K562 (cell line): ENCODE results near the gene LCA5L. TPM values are rescaled to one million over a fixed set of nuclear protein-coding genes. Genes with fewer than 3 reads are reported as not detected.
A peak's percentile ranks its signal among the peaks of the same experiment; 100 is the strongest.

ENCODE experiments used
- ATAC-seq: fragments of 200-7000 bp; cut with Tn5 transposase; 3 replicates; pipeline ENCODE4 v1.9.1; 2020; ENCODE audit warnings: moderate library complexity
- BruUV-seq: library from RNA; stranded (reverse); fragments of 400-500 nt; replicated peaks from 2 replicates; lab custom pipeline; 2021; lab: Mats Ljungman, UMichigan
- CTCF ChIA-PET: fragments of 300-600 bp; formaldehyde crosslinking; extraction: SDS; loops from one replicate; lab custom pipeline; 2021; ENCODE audit warnings: low intra/inter-chr PET ratio; lab: Yijun Ruan, JAX
- POLR2A ChIA-PET: fragments of 300-600, 350-650 bp; sonication (Branson Sonifier 250); formaldehyde crosslinking; extraction: SDS; loops from one replicate; lab custom pipeline; 2021; ENCODE audit warnings: antibody characterized with exemption, inconsistent platforms; lab: Yijun Ruan, JAX
- DNase-seq, 4 experiments: peaks; one replicate each; pipeline versions ENCODE4 v3.0.0 to v3.0.0-alpha.2; 2011 to 2018; ENCODE audit warnings: low spot score in 3 of 4, mixed read lengths in 3 of 4; ENCODE audit errors: extremely low read depth in 1 of 4
- FAIRE-seq: peaks from 2 replicates; lab custom pipeline; 2011; peaks lifted over from hg19 to GRCh38; lab: Jason Lieb, UNC
- H2AFZ ChIP-seq: 2 replicates; pipeline ENCODE4 v1.6.0; 2011; ENCODE audit warnings: low read depth, low read length, control low read depth, inconsistent platforms
- H3K27ac ChIP-seq: fragments of 200-600 bp; 3 replicates; pipeline ENCODE4 v1.8.0; 2011; ENCODE audit warnings: low read depth, mild to moderate bottlenecking, control low read depth, inconsistent platforms, low read length, moderate library complexity, mixed read lengths; ENCODE audit errors: extremely low read depth
- H3K27me3 ChIP-seq, 2 experiments: fragments of 300-600 bp in 1 of 2; 2 replicates in 1 of 2; 3 replicates in 1 of 2; pipeline versions ENCODE4 v1.6.0 to v1.8.0; 2011; ENCODE audit warnings: inconsistent platforms in 2 of 2, low read length in 2 of 2, mild to moderate bottlenecking in 1 of 2, mixed read lengths in 1 of 2, moderate library complexity in 1 of 2; ENCODE audit not compliant: control insufficient read depth in 2 of 2, insufficient read depth in 2 of 2
- H3K36me3 ChIP-seq: fragments of 300-600 bp; 3 replicates; pipeline ENCODE4 v1.8.0; 2011; ENCODE audit warnings: mild to moderate bottlenecking, low read length, inconsistent platforms; ENCODE audit not compliant: control insufficient read depth, insufficient read depth
- H3K4me1 ChIP-seq, 2 experiments: fragments of 200-600 bp in 1 of 2; replicated peaks in 1 of 2; 2 replicates in 1 of 2; 3 replicates in 1 of 2; pipeline versions ENCODE4 v1.5.1 to v1.8.0; 2011; ENCODE audit warnings: inconsistent platforms in 2 of 2, low read length in 2 of 2, mild to moderate bottlenecking in 1 of 2, mixed read lengths in 1 of 2, moderate library complexity in 1 of 2; ENCODE audit not compliant: control insufficient read depth in 2 of 2, insufficient read depth in 2 of 2
- H3K4me2 ChIP-seq: 2 replicates; pipeline ENCODE4 v1.6.1; 2011; ENCODE audit warnings: low read length, control low read depth, inconsistent platforms, mixed read lengths; ENCODE audit not compliant: insufficient read depth
- H3K4me3 ChIP-seq: fragments of 200-600 bp; sonication (generic), shearing (Covaris generic); 2 replicates; pipeline ENCODE4 v1.5.1; 2016; ENCODE audit warnings: control low read depth, inconsistent platforms
- H3K79me2 ChIP-seq: fragments of 200-600 bp; 3 replicates; pipeline ENCODE4 v1.8.0; 2011; ENCODE audit warnings: low read length, inconsistent platforms; ENCODE audit not compliant: control insufficient read depth, insufficient read depth
- H3K9ac ChIP-seq, 2 experiments: 2 replicates each; pipeline versions ENCODE4 v1.6.0 to v1.6.1; 2011; ENCODE audit warnings: low read depth in 2 of 2, low read length in 2 of 2, control low read depth in 1 of 2, inconsistent platforms in 1 of 2, mild to moderate bottlenecking in 1 of 2, mixed read lengths in 1 of 2; ENCODE audit not compliant: insufficient read depth in 1 of 2
- H3K9me1 ChIP-seq: one replicate; pipeline ENCODE4 v1.6.0; 2011; ENCODE audit warnings: inconsistent platforms, mild to moderate bottlenecking, low read length, moderate library complexity; ENCODE audit not compliant: control insufficient read depth, insufficient read depth
- H3K9me3 ChIP-seq: replicated peaks from 2 replicates; pipeline ENCODE4 v1.5.1; 2011; ENCODE audit warnings: low read depth, low read length, inconsistent platforms; ENCODE audit not compliant: control insufficient read depth, insufficient read depth
- H4K20me1 ChIP-seq: replicated peaks from 2 replicates; pipeline ENCODE4 v1.6.1; 2011; ENCODE audit warnings: low read length, inconsistent platforms, mixed read lengths; ENCODE audit not compliant: control insufficient read depth, insufficient read depth
- CBX2 ChIP-seq: fragments of 200-600 bp; sonication (generic); IDR thresholded peaks from one replicate; pipeline ENCODE4 v1.6.1; 2012; ENCODE audit warnings: mild to moderate bottlenecking, low read length, inconsistent platforms; ENCODE audit not compliant: insufficient read depth, poor library complexity, severe bottlenecking
- CREM ChIP-seq: IDR thresholded peaks from 2 replicates; pipeline ENCODE4 v1.6.1; 2014; ENCODE audit warnings: antibody characterized with exemption, low read depth
- POLR2A ChIP-seq: fragments of 450-650 bp; conservative IDR thresholded peaks from 2 replicates; pipeline ENCODE4 v1.6.1; 2016
- POLR2AphosphoS5 ChIP-seq: IDR thresholded peaks from 2 replicates; pipeline ENCODE4 v1.6.1; 2011; ENCODE audit warnings: mild to moderate bottlenecking, low read depth, low read length, moderate library complexity; ENCODE audit not compliant: control insufficient read depth, insufficient read depth
- TARDBP ChIP-seq: fragments of 450-650 bp; IDR thresholded peaks from 2 replicates; pipeline ENCODE4 v1.6.1; 2016
- ZNF324 ChIP-seq: fragments of 250-450 bp; sonication (Bioruptor Pico); IDR thresholded peaks from 2 replicates; pipeline ENCODE4 v1.4.0; 2020; ENCODE audit warnings: mild to moderate bottlenecking
- WGBS: fragments of 100-300 bp; shearing (Covaris generic); methylation state at CpG from one replicate; pipeline ENCODE4 v1.1.6; 2016; ENCODE audit warnings: low coverage, mixed read lengths; ENCODE audit not compliant: insufficient coverage; ENCODE audit errors: missing lambda C conversion rate; 5-methylcytosine and 5-hydroxymethylcytosine counted together
- in situ Hi-C: fragments of 300-500 bp; cut with MboI; formaldehyde crosslinking; loops from 4 replicates; pipeline ENCODE4 v1.15.0; 2018; ENCODE audit warnings: inconsistent platforms, mixed read lengths
- intact Hi-C: fragments of 100-400 bp; cut with micrococcal nuclease; formaldehyde crosslinking; loops from 2 replicates; pipeline ENCODE4 v1.14.2; 2022
- polyA plus RNA-seq, 8 experiments: library from polyadenylated mRNA; depleted of rRNA in 4 of 8; stranded (reverse) in 5 of 8; unstranded in 3 of 8; fragments of >200 nt; fragmentation: Nextera tagmentation in 2 of 8; fragmentation: Illumina TruSeq in 1 of 8; extraction: Ambion mirVana in 2 of 8; extraction: Trizol in 1 of 8; gene quantifications; 2 replicates each; pipeline versions ENCODE4 v1.2.1 to v1.2.3, GENCODE V29; 2011 to 2014; ENCODE audit warnings: inconsistent platforms in 1 of 8, missing spikeins in 1 of 8
- total RNA-seq, 7 experiments: library from RNA; depleted of rRNA in 6 of 7; stranded (reverse); fragments of >200 nt in 6 of 7; fragmentation: Illumina TruSeq in 2 of 7; extraction: Trizol in 2 of 7; gene quantifications; 2 replicates each; pipeline versions ENCODE4 v1.2.1 to v1.2.3, GENCODE V29; 2011 to 2021; ENCODE audit warnings: low replicate concordance in 1 of 7
- TF ChIP-seq, protein P1 (sequence below): fragments of 450-650 bp; formaldehyde crosslinking; conservative IDR thresholded peaks from 2 replicates; pipeline ENCODE4 v1.4.0; 2022; ENCODE audit warnings: mild to moderate bottlenecking, missing genetic modification characterization
- TF ChIP-seq, protein P2 (sequence below), 3 experiments: fragments of 200-800 bp in 1 of 3; sonication (Bioruptor generic) in 1 of 3; sonication (generic) in 1 of 3; formaldehyde crosslinking in 1 of 3; IDR thresholded peaks; 2 replicates each; pipeline versions ENCODE4 v1.6.1 to v1.8.0; 2016 to 2022; ENCODE audit warnings: mild to moderate bottlenecking in 2 of 3, missing compliant biosample characterization in 2 of 3, missing genetic modification characterization in 2 of 3, missing genetic modification reagents in 1 of 3
- TF ChIP-seq, protein P3 (sequence below): IDR thresholded peaks from 3 replicates; pipeline ENCODE4 v1.6.1; 2011; ENCODE audit warnings: borderline replicate concordance, mild to moderate bottlenecking, moderate library complexity; ENCODE audit not compliant: insufficient read length; ENCODE audit errors: extremely low read depth

LCA5L gene
- total and polyA plus RNA-seq, 9 of the 15 experiments (the other 6 are each of a cell fraction or from before 2014, with no cell fraction given) = 1.8 to 4.9 (median 3.8) TPM

DNA sequence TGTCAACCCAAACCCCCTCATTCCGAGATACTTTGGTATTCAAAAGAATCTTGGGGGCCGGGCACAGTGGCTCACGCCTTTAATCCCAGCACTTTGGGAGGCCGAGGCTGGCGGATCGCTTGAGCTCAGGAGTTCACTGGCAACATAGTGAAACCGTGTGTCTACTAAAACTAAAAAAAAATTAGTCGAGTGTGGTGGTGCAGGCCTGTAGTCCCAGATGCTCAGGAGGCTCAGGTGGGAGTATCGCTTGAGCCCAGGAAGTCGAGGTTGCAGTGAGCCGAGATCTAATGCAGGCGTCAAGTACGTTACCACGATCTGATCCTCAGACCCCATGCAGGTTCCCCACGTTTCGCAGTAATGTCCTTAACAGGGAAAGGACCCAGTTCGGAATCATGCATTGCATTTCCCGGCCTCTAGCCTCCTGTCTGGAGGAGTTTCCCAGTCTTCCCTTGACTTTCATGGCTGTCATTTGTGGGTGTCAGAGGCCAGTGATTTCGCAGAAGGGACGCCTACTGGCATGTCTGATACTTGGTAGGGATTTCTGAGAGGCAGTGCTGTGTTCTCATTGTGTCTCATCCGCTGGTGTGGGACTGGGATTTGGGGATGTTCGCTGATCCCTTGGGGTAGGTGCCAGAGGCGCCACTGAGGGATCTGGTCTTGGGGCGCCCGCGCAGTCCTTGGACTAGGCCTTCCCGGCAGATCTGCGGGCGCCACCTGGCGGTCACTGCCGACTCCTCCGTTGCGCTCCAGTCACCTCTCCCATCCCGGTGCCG is 57.4 kb downstream of the LCA5L start (continued):
- TF ChIP-seq, protein P1, sequence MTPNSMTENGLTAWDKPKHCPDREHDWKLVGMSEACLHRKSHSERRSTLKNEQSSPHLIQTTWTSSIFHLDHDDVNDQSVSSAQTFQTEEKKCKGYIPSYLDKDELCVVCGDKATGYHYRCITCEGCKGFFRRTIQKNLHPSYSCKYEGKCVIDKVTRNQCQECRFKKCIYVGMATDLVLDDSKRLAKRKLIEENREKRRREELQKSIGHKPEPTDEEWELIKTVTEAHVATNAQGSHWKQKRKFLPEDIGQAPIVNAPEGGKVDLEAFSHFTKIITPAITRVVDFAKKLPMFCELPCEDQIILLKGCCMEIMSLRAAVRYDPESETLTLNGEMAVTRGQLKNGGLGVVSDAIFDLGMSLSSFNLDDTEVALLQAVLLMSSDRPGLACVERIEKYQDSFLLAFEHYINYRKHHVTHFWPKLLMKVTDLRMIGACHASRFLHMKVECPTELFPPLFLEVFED (CRISPR knock-in tag) = peak; percentile 62; the same call in 1 of the 2 replicates

DNA sequence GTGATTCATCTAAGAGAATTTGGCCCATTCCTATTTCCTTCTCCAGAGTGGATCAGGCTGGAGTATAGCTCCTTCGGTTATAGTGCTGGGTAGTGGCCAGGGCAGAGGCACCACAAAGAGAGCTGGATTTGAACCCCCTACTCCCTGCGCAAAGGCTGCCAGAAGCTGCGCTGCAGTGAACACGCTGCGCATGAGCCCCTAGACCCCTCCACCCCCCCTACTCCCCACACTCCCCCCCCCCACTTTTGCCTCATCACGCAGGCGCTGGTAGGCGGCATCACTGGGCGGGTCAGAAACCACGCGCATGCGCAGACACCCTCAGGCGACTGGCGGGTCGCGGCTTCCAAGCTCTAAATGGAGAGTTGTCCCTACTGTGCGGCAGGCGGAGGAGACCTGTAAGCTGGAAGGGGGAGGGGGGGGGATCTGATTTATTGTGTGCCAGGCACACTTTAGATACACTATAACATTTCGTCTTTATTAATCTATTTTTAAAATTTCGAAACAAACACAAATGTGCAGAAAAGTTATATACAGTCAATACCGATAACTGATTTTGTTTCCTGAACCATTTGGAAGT is 58.0 kb downstream of the LCA5L start:
- H4K20me1 ChIP-seq = no peaks in the 10 kb centered on the region; the same call in 1 of the 2 replicates
- peak; percentile 85 for ATAC-seq
- H3K4me1 ChIP-seq = peaks cover 13 to 34% of the 10 kb centered on the region in 2 experiments
- peak; percentile 98 to 100 (median 99) for DNase-seq
- peak overlapping the region; percentile 90 for H3K4me2 ChIP-seq
- H3K4me3 ChIP-seq = peak overlapping the region; percentile 45
- H2AFZ ChIP-seq = peak overlapping the region; percentile 88
- in situ Hi-C loops = loop anchor here (5.0 kb wide), 2 partner anchors 50 to 70 kb away; no protein-coding TSS in a partner anchor
- no peaks in the 10 kb centered on the region for H3K9me3 ChIP-seq
- no peaks in the 10 kb centered on the region for H3K27me3 ChIP-seq
- BruUV-seq = no TSS peak
- H3K79me2 ChIP-seq = peaks cover 41% of the 10 kb centered on the region
- WGBS = 1% methylated on average over 18 of the region's 21 CpGs
- peaks cover 24% of the 10 kb centered on the region for H3K36me3 ChIP-seq
- H3K9me1 ChIP-seq = no peaks in the 10 kb centered on the region
- H3K27ac ChIP-seq = peak overlapping the region; percentile 72
- peak overlapping the region; percentile 75 to 89 for H3K9ac ChIP-seq
- intact Hi-C loops = loop anchor here (1.0 to 5.0 kb wide), 6 partner anchors 15 to 205 kb away; partner anchors contain the start of genes BRWD1 and PSMG1
- CTCF ChIA-PET = interaction anchor here (0.8 to 2.1 kb wide), 3 partner anchors 39 to 74 kb away, joined by 3 to 14 read pairs (median 3); partner anchors contain the start of gene BRWD1
- POLR2A ChIA-PET = interaction anchor here (0.6 to 1.9 kb wide), 30 partner anchors 10 to 238 kb away, joined by 3 to 15 read pairs (median 4); partner anchors contain the start of genes HMGN1 and PSMG1
- peak; percentile 90 for FAIRE-seq
- TF ChIP-seq, protein P2, sequence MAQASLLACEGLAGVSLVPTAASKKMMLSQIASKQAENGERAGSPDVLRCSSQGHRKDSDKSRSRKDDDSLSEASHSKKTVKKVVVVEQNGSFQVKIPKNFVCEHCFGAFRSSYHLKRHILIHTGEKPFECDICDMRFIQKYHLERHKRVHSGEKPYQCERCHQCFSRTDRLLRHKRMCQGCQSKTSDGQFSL (CRISPR knock-in tag; IDR thresholded peaks at IDR 0.05) = peak; percentile 68; the same call in 1 of the 2 replicates
- TF ChIP-seq, protein P2 (tag; IDR thresholded peaks at IDR 0.05) = peak in 1 of 2 experiments; percentile 97; a peak in 2 of 4 replicates
- TF ChIP-seq, protein P3, sequence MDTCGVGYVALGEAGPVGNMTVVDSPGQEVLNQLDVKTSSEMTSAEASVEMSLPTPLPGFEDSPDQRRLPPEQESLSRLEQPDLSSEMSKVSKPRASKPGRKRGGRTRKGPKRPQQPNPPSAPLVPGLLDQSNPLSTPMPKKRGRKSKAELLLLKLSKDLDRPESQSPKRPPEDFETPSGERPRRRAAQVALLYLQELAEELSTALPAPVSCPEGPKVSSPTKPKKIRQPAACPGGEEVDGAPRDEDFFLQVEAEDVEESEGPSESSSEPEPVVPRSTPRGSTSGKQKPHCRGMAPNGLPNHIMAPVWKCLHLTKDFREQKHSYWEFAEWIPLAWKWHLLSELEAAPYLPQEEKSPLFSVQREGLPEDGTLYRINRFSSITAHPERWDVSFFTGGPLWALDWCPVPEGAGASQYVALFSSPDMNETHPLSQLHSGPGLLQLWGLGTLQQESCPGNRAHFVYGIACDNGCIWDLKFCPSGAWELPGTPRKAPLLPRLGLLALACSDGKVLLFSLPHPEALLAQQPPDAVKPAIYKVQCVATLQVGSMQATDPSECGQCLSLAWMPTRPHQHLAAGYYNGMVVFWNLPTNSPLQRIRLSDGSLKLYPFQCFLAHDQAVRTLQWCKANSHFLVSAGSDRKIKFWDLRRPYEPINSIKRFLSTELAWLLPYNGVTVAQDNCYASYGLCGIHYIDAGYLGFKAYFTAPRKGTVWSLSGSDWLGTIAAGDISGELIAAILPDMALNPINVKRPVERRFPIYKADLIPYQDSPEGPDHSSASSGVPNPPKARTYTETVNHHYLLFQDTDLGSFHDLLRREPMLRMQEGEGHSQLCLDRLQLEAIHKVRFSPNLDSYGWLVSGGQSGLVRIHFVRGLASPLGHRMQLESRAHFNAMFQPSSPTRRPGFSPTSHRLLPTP = peak; percentile 55
- TF ChIP-seq CBX2 (no peak), POLR2AphosphoS5 (peak; percentile 35; the same call in 1 of the 2 replicates), ZNF324 (CRISPR knock-in tag) (0 out of 2 replicates have a peak, but pooled peaks have one; percentile 18), POLR2A (peak; percentile 50), CREM (peak; percentile 54; the same call in 1 of the 2 replicates), TARDBP (0 out of 2 replicates have a peak, but pooled peaks have one; percentile 37)
- TF ChIP-seq, protein P1 (CRISPR knock-in tag) = 0 out of 2 replicates have a peak, but pooled peaks have one; percentile 52
